ENCODE measurements around the gene ZNF554.
"Not testable (repeated sequence)": the region's sequence is repeated elsewhere in the genome, so short reads cannot be mapped to it uniquely, and the experiment has no call there.

ZNF554 gene

DNA sequence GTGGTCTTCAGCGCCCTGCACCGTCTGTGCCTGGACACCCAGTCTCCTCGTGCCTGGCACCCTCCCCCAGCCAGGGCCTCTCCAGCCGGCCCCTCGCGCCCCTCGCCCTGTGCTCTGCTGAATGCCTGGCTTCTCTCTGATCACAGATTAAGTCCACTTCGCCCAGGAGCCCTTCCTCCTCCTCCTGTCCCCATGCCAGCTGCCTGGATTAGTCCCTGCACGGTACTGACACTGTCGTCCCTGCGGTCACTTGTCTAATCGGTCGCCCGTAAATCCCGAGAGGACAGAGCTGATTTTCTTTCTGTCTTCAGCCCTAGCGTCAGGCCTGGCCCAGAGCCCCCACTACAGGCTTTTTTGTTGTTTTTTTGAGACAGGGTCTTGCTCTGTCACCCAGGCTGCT lies 27.8 kb upstream of the ZNF554 start:
- H3K4me1 ChIP-seq (ENCODE audit: insufficient read depth, insufficient read length), result peaks cover 18% of the 10 kb centered on the region
- no peak for DNase-seq (ENCODE audit: low read depth, low spot score)
- no peak overlapping the region for H3K9ac ChIP-seq (ENCODE audit: insufficient read length, low read depth)
- no peaks in the 10 kb centered on the region for H3K27me3 ChIP-seq (ENCODE audit: insufficient read depth, insufficient read length)
- H3K36me3 ChIP-seq (ENCODE audit: insufficient read depth, insufficient read length, low read length), result peaks cover 95% of the 10 kb centered on the region
- no peak for TF ChIP-seq SUZ12 (IDR thresholded peaks at IDR 0.05; ENCODE audit: extremely low read depth, insufficient read depth, insufficient read length)
- TF ChIP-seq YY1 (IDR thresholded peaks at IDR 0.05; ENCODE audit: insufficient read depth, insufficient read length), result no peak
- TF ChIP-seq ZNF274 (IDR thresholded peaks at IDR 0.05; ENCODE audit: low read depth, low read length), result no peak
- H3K4me3 ChIP-seq (ENCODE audit: insufficient read length, low read depth), result no peak overlapping the region
- no peaks in the 10 kb centered on the region for H3K9me3 ChIP-seq (ENCODE audit: insufficient read depth, low read length)

DNA sequence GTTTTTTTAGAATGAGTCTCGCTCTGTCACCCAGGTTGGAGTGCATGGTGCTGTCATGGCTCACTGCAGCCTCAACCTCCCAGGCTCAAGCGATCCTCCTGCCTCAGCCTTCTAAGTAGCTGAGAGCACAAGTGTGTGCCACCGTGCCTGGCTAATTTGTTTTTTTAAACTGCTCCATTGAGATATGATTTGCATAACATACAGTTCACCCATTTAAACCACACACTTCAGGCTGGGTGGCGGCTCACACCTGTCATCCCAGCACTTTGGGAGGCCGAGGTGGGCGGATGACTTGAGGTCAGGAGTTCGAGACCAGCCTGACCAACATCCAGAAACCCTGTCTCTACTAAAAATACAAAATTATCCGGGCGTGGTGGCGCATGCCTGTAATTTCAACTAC lies 27.0 kb upstream of the ZNF554 start:
- not testable (repeated sequence) for H3K9ac ChIP-seq (ENCODE audit: insufficient read length, low read depth); H3K9me3 ChIP-seq (ENCODE audit: insufficient read depth, low read length); DNase-seq (ENCODE audit: low read depth, low spot score); H3K27me3 ChIP-seq (ENCODE audit: insufficient read depth, insufficient read length); H3K4me3 ChIP-seq (ENCODE audit: insufficient read length, low read depth)
- peaks cover 96% of the 10 kb centered on the region for H3K36me3 ChIP-seq (ENCODE audit: insufficient read depth, insufficient read length, low read length)
- H3K4me1 ChIP-seq (ENCODE audit: insufficient read depth, insufficient read length), result peaks cover 19% of the 10 kb centered on the region

DNA sequence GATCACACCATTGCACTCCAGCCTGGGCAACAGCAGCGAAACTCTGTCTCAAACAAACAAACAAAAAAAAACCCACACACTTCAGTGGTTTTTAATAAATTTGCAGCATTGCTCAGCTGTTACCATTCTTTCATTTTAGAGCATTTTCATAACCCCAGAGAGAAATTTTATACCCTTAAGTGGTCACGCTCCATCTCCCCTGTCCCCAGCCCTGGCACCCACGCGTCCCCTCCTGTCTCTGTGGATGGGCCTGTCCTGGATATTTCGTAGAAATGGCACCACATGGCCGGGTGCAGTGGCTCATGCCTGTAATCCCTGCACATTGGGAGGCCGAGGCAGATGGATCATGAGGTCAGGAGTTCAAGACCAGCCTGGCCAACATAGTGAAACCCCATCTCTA lies 26.5 kb upstream of the ZNF554 start:
- no peak overlapping the region for H3K4me3 ChIP-seq (ENCODE audit: insufficient read length, low read depth)
- H3K4me1 ChIP-seq (ENCODE audit: insufficient read depth, insufficient read length), result peaks cover 19% of the 10 kb centered on the region
- TF ChIP-seq YY1 (IDR thresholded peaks at IDR 0.05; ENCODE audit: insufficient read depth, insufficient read length) (no peak), SUZ12 (IDR thresholded peaks at IDR 0.05; ENCODE audit: extremely low read depth, insufficient read depth, insufficient read length) (no peak), ZNF274 (IDR thresholded peaks at IDR 0.05; ENCODE audit: low read depth, low read length) (no peak)
- no peaks in the 10 kb centered on the region for H3K9me3 ChIP-seq (ENCODE audit: insufficient read depth, low read length)
- H3K27me3 ChIP-seq (ENCODE audit: insufficient read depth, insufficient read length), result no peaks in the 10 kb centered on the region
- DNase-seq (ENCODE audit: low read depth, low spot score), result no peak
- H3K36me3 ChIP-seq (ENCODE audit: insufficient read depth, insufficient read length, low read length), result peaks cover 96% of the 10 kb centered on the region
- no peak overlapping the region for H3K9ac ChIP-seq (ENCODE audit: insufficient read length, low read depth)

DNA sequence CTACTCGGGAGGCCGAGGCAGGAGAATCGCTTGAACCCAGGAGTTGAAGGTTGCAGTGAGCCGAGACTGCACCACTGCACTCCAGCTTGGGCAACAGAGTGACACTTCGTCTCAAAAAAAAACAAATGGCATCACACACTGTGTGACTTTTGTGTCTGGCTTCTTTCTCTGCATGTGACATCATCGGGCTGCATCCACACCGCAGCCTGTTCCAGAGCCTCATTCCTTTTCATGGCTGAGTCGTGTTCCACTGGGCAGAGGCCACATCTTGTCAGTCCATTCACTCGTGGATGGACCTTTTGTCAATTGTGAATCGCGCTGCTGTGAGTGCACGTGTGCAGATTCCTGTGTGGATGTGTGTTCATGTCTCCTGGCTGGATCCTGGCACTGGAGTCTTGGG lies 26.1 kb upstream of the ZNF554 start:
- TF ChIP-seq ZNF274 (IDR thresholded peaks at IDR 0.05; ENCODE audit: low read depth, low read length), result no peak
- peaks cover 96% of the 10 kb centered on the region for H3K36me3 ChIP-seq (ENCODE audit: insufficient read depth, insufficient read length, low read length)

DNA sequence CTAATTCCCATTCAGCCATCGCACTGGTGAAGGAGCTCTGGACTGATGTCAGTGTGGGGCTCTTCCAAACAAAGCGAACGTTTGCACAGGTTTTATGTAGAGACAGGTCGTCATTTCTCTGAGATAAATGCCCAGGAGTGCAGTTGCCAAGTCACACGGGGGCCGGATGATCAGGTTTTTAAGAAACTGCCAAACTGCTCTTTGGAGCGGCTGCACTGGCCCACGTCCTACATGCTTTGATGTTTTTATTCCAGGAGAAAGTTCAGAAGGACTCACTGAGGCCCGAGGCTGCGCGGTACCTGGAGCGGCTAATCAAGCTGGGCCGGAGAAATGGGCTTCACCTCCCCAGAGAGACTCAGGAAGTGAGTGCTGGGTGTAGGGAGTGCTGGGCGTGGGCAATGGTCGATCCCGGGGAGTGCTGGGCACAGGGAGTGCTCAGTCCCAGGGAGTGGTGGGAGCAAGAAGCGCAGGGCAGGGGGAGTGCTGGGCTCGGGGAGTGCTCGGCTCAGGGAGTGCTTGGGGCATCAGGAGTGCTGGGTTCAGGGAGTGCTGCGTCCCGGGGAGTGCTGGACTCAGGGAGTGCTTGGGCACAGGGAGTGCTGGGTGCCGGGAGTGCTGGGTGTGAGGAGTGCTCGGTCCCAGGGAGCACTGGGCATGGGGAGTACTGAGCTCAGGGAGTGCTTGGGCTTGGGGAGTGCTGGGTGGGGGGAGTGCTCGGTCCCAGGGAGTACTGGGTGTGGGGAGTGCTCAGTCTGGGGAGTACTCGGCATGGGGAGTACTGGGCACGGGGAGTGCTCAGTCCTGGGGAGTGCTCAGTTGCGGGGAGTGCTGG lies 23.6 kb upstream of the ZNF554 start:
- TF ChIP-seq SUZ12 (IDR thresholded peaks at IDR 0.05; ENCODE audit: extremely low read depth, insufficient read depth, insufficient read length) (no peak), YY1 (IDR thresholded peaks at IDR 0.05; ENCODE audit: insufficient read depth, insufficient read length) (no peak), ZNF274 (IDR thresholded peaks at IDR 0.05; ENCODE audit: low read depth, low read length) (no peak)
- Histone ChIP-seq H3K9me3 (ENCODE audit: insufficient read depth, low read length) (no peaks in the 10 kb centered on the region), H3K4me3 (ENCODE audit: insufficient read length, low read depth) (no peak overlapping the region), H3K27me3 (ENCODE audit: insufficient read depth, insufficient read length) (no peaks in the 10 kb centered on the region), H3K36me3 (ENCODE audit: insufficient read depth, insufficient read length, low read length) (peaks cover 97% of the 10 kb centered on the region), H3K9ac (ENCODE audit: insufficient read length, low read depth) (no peak overlapping the region), H3K4me1 (ENCODE audit: insufficient read depth, insufficient read length) (peaks cover 15% of the 10 kb centered on the region)
- DNase-seq (ENCODE audit: low read depth, low spot score), result no peak

More for the DNA sequence above, 26.1 kb upstream of the ZNF554 start:
- peaks cover 17% of the 10 kb centered on the region for H3K4me1 ChIP-seq (ENCODE audit: insufficient read depth, insufficient read length)
- H3K9me3 ChIP-seq (ENCODE audit: insufficient read depth, low read length), result no peaks in the 10 kb centered on the region
- DNase-seq (ENCODE audit: low read depth, low spot score), result no peak
- no peaks in the 10 kb centered on the region for H3K27me3 ChIP-seq (ENCODE audit: insufficient read depth, insufficient read length)
- no peak overlapping the region for H3K9ac ChIP-seq (ENCODE audit: insufficient read length, low read depth)
- no peak overlapping the region for H3K4me3 ChIP-seq (ENCODE audit: insufficient read length, low read depth)

DNA sequence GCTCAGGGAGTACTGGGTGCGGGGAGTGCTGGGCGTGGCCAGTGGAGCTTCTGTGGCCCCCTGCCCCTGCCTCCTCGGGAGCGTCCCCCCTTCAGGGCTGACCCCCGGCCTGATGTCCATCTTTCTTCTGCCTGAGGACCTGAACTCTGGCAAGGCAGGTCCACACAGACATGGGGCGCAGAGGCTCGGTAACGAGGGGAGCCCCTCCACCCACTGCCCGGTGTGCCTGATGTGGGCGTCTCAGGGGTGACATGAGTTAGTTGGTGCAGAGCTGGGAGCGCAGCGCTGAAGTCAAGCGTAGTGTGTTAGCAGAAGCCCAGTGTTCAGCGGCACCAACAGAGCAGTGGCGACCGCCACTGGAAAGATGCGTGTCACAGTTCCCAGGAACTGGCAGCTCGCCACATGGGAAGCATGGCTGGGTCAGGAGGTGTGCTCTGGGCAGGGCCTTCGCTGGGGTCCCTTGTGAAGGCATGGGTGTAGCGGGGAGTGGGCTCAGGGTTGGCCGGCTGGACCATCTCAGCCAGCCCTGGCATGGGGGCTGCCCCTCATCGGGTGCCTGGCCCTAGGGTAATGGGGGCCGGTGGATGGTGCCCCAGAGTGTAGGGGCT lies 22.9 kb upstream of the ZNF554 start:
- H3K36me3 ChIP-seq (ENCODE audit: insufficient read depth, insufficient read length, low read length), result peaks cover 97% of the 10 kb centered on the region
- no peak for DNase-seq (ENCODE audit: low read depth, low spot score)
- H3K9ac ChIP-seq (ENCODE audit: insufficient read length, low read depth), result no peak overlapping the region
- peaks cover 14% of the 10 kb centered on the region for H3K4me1 ChIP-seq (ENCODE audit: insufficient read depth, insufficient read length)
- TF ChIP-seq ZNF274 (IDR thresholded peaks at IDR 0.05; ENCODE audit: low read depth, low read length) (no peak), SUZ12 (IDR thresholded peaks at IDR 0.05; ENCODE audit: extremely low read depth, insufficient read depth, insufficient read length) (no peak), YY1 (IDR thresholded peaks at IDR 0.05; ENCODE audit: insufficient read depth, insufficient read length) (no peak)
- no peak overlapping the region for H3K4me3 ChIP-seq (ENCODE audit: insufficient read length, low read depth)
- H3K9me3 ChIP-seq (ENCODE audit: insufficient read depth, low read length), result no peaks in the 10 kb centered on the region
- H3K27me3 ChIP-seq (ENCODE audit: insufficient read depth, insufficient read length), result no peaks in the 10 kb centered on the region

DNA sequence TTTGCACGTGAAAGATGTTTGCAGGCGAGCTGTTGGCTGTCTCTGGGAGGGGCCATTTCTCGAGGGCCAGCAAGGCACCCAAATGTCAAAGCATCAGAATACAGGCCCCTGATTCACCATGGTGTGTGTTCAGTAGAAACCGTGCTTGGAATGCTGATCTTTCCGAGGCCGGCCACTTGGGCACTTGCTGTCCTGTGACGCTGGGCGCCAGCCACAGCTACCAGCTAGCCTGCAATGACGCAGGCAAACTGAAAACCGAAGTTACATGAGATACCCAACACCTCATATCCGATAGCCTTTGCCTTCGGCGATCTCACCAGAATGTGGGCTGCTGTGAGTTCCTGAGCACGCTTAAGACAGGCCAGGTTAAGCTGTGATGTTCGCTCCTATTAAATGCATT lies 22.4 kb upstream of the ZNF554 start:
- no peaks in the 10 kb centered on the region for H3K27me3 ChIP-seq (ENCODE audit: insufficient read depth, insufficient read length)
- no peak overlapping the region for H3K9ac ChIP-seq (ENCODE audit: insufficient read length, low read depth)
- no peak for TF ChIP-seq ZNF274 (IDR thresholded peaks at IDR 0.05; ENCODE audit: low read depth, low read length)
- no peak for TF ChIP-seq YY1 (IDR thresholded peaks at IDR 0.05; ENCODE audit: insufficient read depth, insufficient read length)
- TF ChIP-seq SUZ12 (IDR thresholded peaks at IDR 0.05; ENCODE audit: extremely low read depth, insufficient read depth, insufficient read length), result no peak
- H3K36me3 ChIP-seq (ENCODE audit: insufficient read depth, insufficient read length, low read length), result peaks cover 94% of the 10 kb centered on the region
- H3K4me1 ChIP-seq (ENCODE audit: insufficient read depth, insufficient read length), result peaks cover 14% of the 10 kb centered on the region
- no peaks in the 10 kb centered on the region for H3K9me3 ChIP-seq (ENCODE audit: insufficient read depth, low read length)
- no peak overlapping the region for H3K4me3 ChIP-seq (ENCODE audit: insufficient read length, low read depth)
- no peak for DNase-seq (ENCODE audit: low read depth, low spot score)

Measured in NT2/D1 (cell line).